Choroid plexus epithelial cell (primary cell): ENCODE results near the gene GNAI2.

Experiments
- DNase-seq: peaks from one replicate; pipeline ENCODE4 v3.0.0-alpha.2; 2010; ENCODE audit warnings: low read depth
- H3K4me3 ChIP-seq: 2 replicates; pipeline ENCODE4 v1.5.1; 2011; ENCODE audit warnings: low read depth, mild to moderate bottlenecking, control low read depth, low read length, moderate library complexity
- TF ChIP-seq, protein P1 (sequence below): conservative IDR thresholded peaks from 2 replicates; pipeline ENCODE4 v1.5.1; 2011; ENCODE audit warnings: low read depth, mild to moderate bottlenecking, control low read depth, inconsistent platforms, low read length, moderate library complexity

The GNAI2 gene

GRCh38 chr3:50235716-50236483 is at the start of gene GNAI2:
Gene GNAI2, plus strand, starts transcription at chr3:50236204. Its CDS starts 132 bp downstream, at chr3:50236336.
- TF ChIP-seq, protein P1, sequence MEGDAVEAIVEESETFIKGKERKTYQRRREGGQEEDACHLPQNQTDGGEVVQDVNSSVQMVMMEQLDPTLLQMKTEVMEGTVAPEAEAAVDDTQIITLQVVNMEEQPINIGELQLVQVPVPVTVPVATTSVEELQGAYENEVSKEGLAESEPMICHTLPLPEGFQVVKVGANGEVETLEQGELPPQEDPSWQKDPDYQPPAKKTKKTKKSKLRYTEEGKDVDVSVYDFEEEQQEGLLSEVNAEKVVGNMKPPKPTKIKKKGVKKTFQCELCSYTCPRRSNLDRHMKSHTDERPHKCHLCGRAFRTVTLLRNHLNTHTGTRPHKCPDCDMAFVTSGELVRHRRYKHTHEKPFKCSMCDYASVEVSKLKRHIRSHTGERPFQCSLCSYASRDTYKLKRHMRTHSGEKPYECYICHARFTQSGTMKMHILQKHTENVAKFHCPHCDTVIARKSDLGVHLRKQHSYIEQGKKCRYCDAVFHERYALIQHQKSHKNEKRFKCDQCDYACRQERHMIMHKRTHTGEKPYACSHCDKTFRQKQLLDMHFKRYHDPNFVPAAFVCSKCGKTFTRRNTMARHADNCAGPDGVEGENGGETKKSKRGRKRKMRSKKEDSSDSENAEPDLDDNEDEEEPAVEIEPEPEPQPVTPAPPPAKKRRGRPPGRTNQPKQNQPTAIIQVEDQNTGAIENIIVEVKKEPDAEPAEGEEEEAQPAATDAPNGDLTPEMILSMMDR = no peak
- peak; percentile 98 for DNase-seq
- peak within 1 kb of the TSS; percentile 83 for H3K4me3 ChIP-seq

DNA sequence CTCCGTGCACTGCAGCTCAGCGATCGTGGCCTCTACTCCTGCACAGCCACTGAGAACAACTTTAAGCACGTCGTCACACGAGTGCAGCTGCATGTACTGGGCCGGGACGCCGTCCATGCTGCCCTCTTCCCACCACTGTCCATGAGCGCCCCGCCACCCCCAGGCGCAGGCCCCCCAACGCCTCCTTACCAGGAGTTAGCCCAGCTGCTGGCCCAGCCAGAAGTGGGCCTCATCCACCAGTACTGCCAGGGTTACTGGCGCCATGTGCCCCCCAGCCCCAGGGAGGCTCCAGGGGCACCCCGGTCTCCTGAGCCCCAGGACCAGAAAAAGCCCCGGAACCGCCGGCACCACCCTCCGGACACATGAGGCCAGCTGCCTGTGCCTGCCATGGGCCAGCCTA is 48.3 kb upstream of the GNAI2 start:
- TF ChIP-seq, protein P1 = no peak
- H3K4me3 ChIP-seq = no peak overlapping the region
- DNase-seq = no peak

- H3K4me3 ChIP-seq = no peak overlapping the region
- TF ChIP-seq, protein P1 = peak; percentile 95
- peak; percentile 89 for DNase-seq
These were observed 46.7 kb upstream of the GNAI2 start for GRCh38 chr3:50189274-50189673.

DNA sequence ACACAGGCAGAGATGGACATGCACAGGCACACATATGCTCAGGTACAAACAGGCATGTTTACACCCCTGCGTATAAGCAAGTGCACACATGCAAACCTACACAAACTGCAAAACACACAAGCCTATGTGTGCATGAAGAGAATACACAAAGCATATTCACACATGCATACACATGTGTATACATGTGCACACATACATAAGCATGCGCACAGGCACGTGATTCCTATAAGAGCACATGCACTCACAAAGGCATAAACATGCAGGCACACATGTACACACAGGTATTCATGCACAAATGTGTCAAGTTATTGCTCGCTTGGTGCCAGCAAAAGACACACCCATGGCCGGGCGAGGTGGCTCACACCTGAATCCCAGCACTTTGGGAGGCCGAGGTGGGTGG is 46.0 kb upstream of the GNAI2 start:
- TF ChIP-seq, protein P1 = no peak
- no peak for DNase-seq
- no peak overlapping the region for H3K4me3 ChIP-seq

GRCh38 chr3:50190936-50191660 is 44.9 kb upstream of the GNAI2 start, which contains the start of gene GNAT1:
Gene GNAT1, plus strand, starts transcription at chr3:50191610. Its CDS starts 116 bp downstream, at chr3:50191726.
- TF ChIP-seq, protein P1 = no peak
- no peak for DNase-seq
- H3K4me3 ChIP-seq = no peak within 1 kb of the TSS

- TF ChIP-seq, protein P1 = no peak
- DNase-seq = no peak
- no peak overlapping the region for H3K4me3 ChIP-seq
These were observed 43.9 kb upstream of the GNAI2 start for GRCh38 chr3:50192124-50192523.
